B cell (primary cell): Measurements from ENCODE around the gene RBBP8NL. TPM values are rescaled to one million over a fixed set of nuclear protein-coding genes. Genes with fewer than 3 reads are reported as not detected.

Source experiments
- ATAC-seq: fragments of 200-7000 bp; cut with Tn5 transposase; one replicate; pipeline ENCODE4 v1.10.0; 2021; ENCODE audit warnings: low read depth, mild to moderate bottlenecking, moderate number of reproducible peaks, moderate library complexity
- CTCF ChIA-PET: fragments of 350-600 bp; sonication (Branson Sonifier 250); formaldehyde crosslinking; loops from one replicate; lab custom pipeline; 2021; ENCODE audit warnings: antibody characterized with exemption, inconsistent platforms; lab: Charles Lee
- POLR2A ChIA-PET: fragments of 350-600 bp; sonication (Branson Sonifier 250); formaldehyde crosslinking; loops from one replicate; lab custom pipeline; 2021; ENCODE audit warnings: antibody characterized with exemption; lab: Charles Lee
- DNase-seq: peaks from one replicate; pipeline ENCODE4 v3.0.0; 2013
- H2AFZ ChIP-seq: 2 replicates; pipeline ENCODE4 v1.6.1; 2012; ENCODE audit warnings: mild to moderate bottlenecking, low read depth, low read length; ENCODE audit not compliant: insufficient read depth, poor library complexity, severe bottlenecking
- H3K27ac ChIP-seq, 2 donors: 1 replicate in 1 of 2; 2 replicates in 1 of 2; pipeline ENCODE4 v1.5.1; 2012 to 2013; ENCODE audit warnings: low read length in 2 of 2, mild to moderate bottlenecking in 2 of 2, moderate library complexity in 1 of 2
- H3K27me3 ChIP-seq, 4 experiments: fragments of 200-600 bp in 1 of 4; sonication (generic) in 1 of 4; replicated peaks in 1 of 4; 1 replicate in 2 of 4; 2 replicates in 2 of 4; pipeline versions ENCODE4 v1.6.1 to v1.7.0; 2013 to 2016; ENCODE audit warnings: low read length in 3 of 4, mild to moderate bottlenecking in 2 of 4, mixed read lengths in 1 of 4, moderate library complexity in 1 of 4; ENCODE audit not compliant: insufficient read depth in 4 of 4, control insufficient read depth in 3 of 4; ENCODE audit errors: control extremely low read depth in 1 of 4
- H3K36me3 ChIP-seq, 2 experiments: replicated peaks in 1 of 2; 1 replicate in 1 of 2; 2 replicates in 1 of 2; pipeline versions ENCODE4 v1.6.1 to v1.7.1; 2013; ENCODE audit warnings: low read length in 1 of 2; ENCODE audit not compliant: insufficient read depth in 2 of 2, control insufficient read depth in 1 of 2; ENCODE audit errors: control extremely low read depth in 1 of 2, extremely low read depth in 1 of 2
- H3K4me1 ChIP-seq, 2 donors: fragments of 200-600 bp in 1 of 2; sonication (generic) in 1 of 2; 1 replicate in 1 of 2; 2 replicates in 1 of 2; pipeline versions ENCODE4 v1.5.1 to v1.6.1; 2013 to 2017; ENCODE audit warnings: low read length in 2 of 2; ENCODE audit not compliant: control insufficient read depth in 2 of 2, insufficient read depth in 2 of 2
- H3K4me2 ChIP-seq: replicated peaks from 2 replicates; pipeline ENCODE3; 2012; ENCODE audit warnings: mild to moderate bottlenecking, low read depth, low read length; ENCODE audit not compliant: poor library complexity, severe bottlenecking
- H3K4me3 ChIP-seq, 5 experiments: fragments of 200-600 bp in 1 of 5; sonication (generic) in 1 of 5; 1 replicate in 3 of 5; 2 replicates in 2 of 5; pipeline versions ENCODE4 v1.5.1 to v1.7.0; 2011 to 2016; ENCODE audit warnings: low read length in 4 of 5, mild to moderate bottlenecking in 4 of 5, low read depth in 2 of 5, control low read depth in 1 of 5, moderate library complexity in 1 of 5; ENCODE audit not compliant: insufficient read depth in 1 of 5; ENCODE audit errors: control extremely low read depth in 1 of 5, extremely low read depth in 1 of 5
- H3K79me2 ChIP-seq: fragments of 200-600 bp; sonication (generic); one replicate; pipeline ENCODE4 v1.6.0; 2016; ENCODE audit warnings: low read length; ENCODE audit not compliant: control insufficient read depth, insufficient read depth
- H3K9ac ChIP-seq: fragments of 200-600 bp; sonication (generic); 2 replicates; pipeline ENCODE4 v1.6.1; 2017; ENCODE audit warnings: mild to moderate bottlenecking, low read length, moderate library complexity
- H3K9me3 ChIP-seq, 3 donors: one replicate each; pipeline versions ENCODE4 v1.6.1 to v1.7.1; 2013; ENCODE audit warnings: low read length in 2 of 3; ENCODE audit not compliant: control insufficient read depth in 2 of 3, insufficient read depth in 1 of 3; ENCODE audit errors: control extremely low read depth in 1 of 3
- H4K20me1 ChIP-seq: 2 replicates; pipeline ENCODE4 v1.6.0; 2012; ENCODE audit warnings: mild to moderate bottlenecking, low read length; ENCODE audit not compliant: insufficient read depth, control insufficient read depth, poor library complexity, severe bottlenecking
- H3K27ac Mint-ChIP-seq: one replicate; pipeline ENCODE4 v1.8.0; 2021; ENCODE audit warnings: mixed read lengths
- H3K27me3 Mint-ChIP-seq: one replicate; pipeline ENCODE4 v1.8.0; 2021; ENCODE audit warnings: mixed read lengths
- H3K4me1 Mint-ChIP-seq: one replicate; pipeline ENCODE4 v1.8.0; 2021; ENCODE audit warnings: mixed read lengths
- H3K4me3 Mint-ChIP-seq: one replicate; pipeline ENCODE4 v1.8.0; 2021; ENCODE audit warnings: mixed read lengths
- H3K9me3 Mint-ChIP-seq: one replicate; pipeline ENCODE4 v1.8.0; 2022; ENCODE audit warnings: mixed read lengths; ENCODE audit not compliant: insufficient read depth
- EZH2 ChIP-seq: IDR thresholded peaks from 2 replicates; pipeline ENCODE4 v1.6.1; 2012; ENCODE audit warnings: borderline replicate concordance, low read depth, mild to moderate bottlenecking, moderate library complexity, low read length; ENCODE audit not compliant: insufficient read depth, poor library complexity, severe bottlenecking
- WGBS: methylation state at CpG from one replicate; pipeline ENCODE4 v1.1.5; 2013; ENCODE audit warnings: missing lambda C conversion rate; ENCODE audit not compliant: insufficient coverage; 5-methylcytosine and 5-hydroxymethylcytosine counted together
- intact Hi-C: fragments of 100-400 bp; cut with micrococcal nuclease; formaldehyde crosslinking; loops from one replicate; pipeline ENCODE4 v1.10.0; 2022
- polyA plus RNA-seq: library from polyadenylated mRNA; depleted of rRNA; stranded (reverse); fragments of >200 nt; gene quantifications from 2 replicates; pipeline ENCODE4 v1.2.3, GENCODE V29; 2012
- total RNA-seq, 2 donors: library from RNA; stranded (reverse); fragments of 120-200 nt in 1 of 2; gene quantifications; 1 replicate in 1 of 2; 2 replicates in 1 of 2; pipeline versions ENCODE4 v1.2.3 to v1.2.4, GENCODE V29; 2013 to 2022
- TF ChIP-seq, protein P1 (sequence below): fragments of 200-600 bp; IDR thresholded peaks from one replicate; pipeline ENCODE4 v1.8.0; 2022; ENCODE audit warnings: antibody characterized with exemption, mild to moderate bottlenecking

RBBP8NL gene
- total and polyA plus RNA-seq, 2 donors (not counting 1 experiment from before 2014, with no cell fraction given) = not detected

- no peaks in the 10 kb centered on the region for H3K4me1 Mint-ChIP-seq
- no peak for TF ChIP-seq EZH2
- H3K79me2 ChIP-seq = no peaks in the 10 kb centered on the region
- no peak overlapping the region for H3K4me3 Mint-ChIP-seq
- POLR2A ChIA-PET = no interaction called here
- no peak overlapping the region for H2AFZ ChIP-seq
- H3K4me1 ChIP-seq = no peaks in the 10 kb centered on the region
- no peak overlapping the region for H3K27ac ChIP-seq
- intact Hi-C loops = no loop called here
- peaks cover 0 to 7% (median 0%) of the 10 kb centered on the region in 3 donors for H3K9me3 ChIP-seq
- H3K9me3 Mint-ChIP-seq = no peaks in the 10 kb centered on the region
- no peak overlapping the region for H3K4me2 ChIP-seq
- H3K27me3 ChIP-seq = no peaks in the 10 kb centered on the region
- H3K9ac ChIP-seq = no peak overlapping the region
- 93% methylated on average over 23 of the region's 27 CpGs for WGBS
- CTCF ChIA-PET = no interaction called here
- H3K27me3 Mint-ChIP-seq = no peaks in the 10 kb centered on the region
- H3K4me3 ChIP-seq = no peak overlapping the region
- ATAC-seq = no peak
- H3K36me3 ChIP-seq = peaks cover 0 to 11% of the 10 kb centered on the region in 2 experiments
- no peak overlapping the region for H3K27ac Mint-ChIP-seq
- H4K20me1 ChIP-seq = peaks cover 16% of the 10 kb centered on the region
- DNase-seq = no peak
Measured at GRCh38 chr20:62395311-62396242, 31.8 kb downstream of the RBBP8NL start.

- no peak overlapping the region for H3K27ac Mint-ChIP-seq
- no peaks in the 10 kb centered on the region for H3K27me3 Mint-ChIP-seq
- no peaks in the 10 kb centered on the region for H3K9me3 Mint-ChIP-seq
- ChIA-PET CTCF (no interaction called here), POLR2A (no interaction called here)
- H3K4me1 ChIP-seq = no peaks in the 10 kb centered on the region
- TF ChIP-seq EZH2 = no peak
- TF ChIP-seq, protein P1, sequence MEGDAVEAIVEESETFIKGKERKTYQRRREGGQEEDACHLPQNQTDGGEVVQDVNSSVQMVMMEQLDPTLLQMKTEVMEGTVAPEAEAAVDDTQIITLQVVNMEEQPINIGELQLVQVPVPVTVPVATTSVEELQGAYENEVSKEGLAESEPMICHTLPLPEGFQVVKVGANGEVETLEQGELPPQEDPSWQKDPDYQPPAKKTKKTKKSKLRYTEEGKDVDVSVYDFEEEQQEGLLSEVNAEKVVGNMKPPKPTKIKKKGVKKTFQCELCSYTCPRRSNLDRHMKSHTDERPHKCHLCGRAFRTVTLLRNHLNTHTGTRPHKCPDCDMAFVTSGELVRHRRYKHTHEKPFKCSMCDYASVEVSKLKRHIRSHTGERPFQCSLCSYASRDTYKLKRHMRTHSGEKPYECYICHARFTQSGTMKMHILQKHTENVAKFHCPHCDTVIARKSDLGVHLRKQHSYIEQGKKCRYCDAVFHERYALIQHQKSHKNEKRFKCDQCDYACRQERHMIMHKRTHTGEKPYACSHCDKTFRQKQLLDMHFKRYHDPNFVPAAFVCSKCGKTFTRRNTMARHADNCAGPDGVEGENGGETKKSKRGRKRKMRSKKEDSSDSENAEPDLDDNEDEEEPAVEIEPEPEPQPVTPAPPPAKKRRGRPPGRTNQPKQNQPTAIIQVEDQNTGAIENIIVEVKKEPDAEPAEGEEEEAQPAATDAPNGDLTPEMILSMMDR = no peak
- no peak overlapping the region for H3K9ac ChIP-seq
- peaks cover 20% of the 10 kb centered on the region for H4K20me1 ChIP-seq
- DNase-seq = no peak
- H3K36me3 ChIP-seq = peaks cover 0 to 22% of the 10 kb centered on the region in 2 experiments
- no peak overlapping the region for H2AFZ ChIP-seq
- no peak overlapping the region for H3K4me3 Mint-ChIP-seq
- H3K4me1 Mint-ChIP-seq = peaks cover 2% of the 10 kb centered on the region
- 95% methylated on average over 44 of the region's 44 CpGs for WGBS
- peaks cover 3% of the 10 kb centered on the region for H3K79me2 ChIP-seq
- no peaks in the 10 kb centered on the region for H3K27me3 ChIP-seq
- H3K27ac ChIP-seq = no peak overlapping the region
- peaks cover 0 to 7% (median 0%) of the 10 kb centered on the region in 3 donors for H3K9me3 ChIP-seq
- ATAC-seq = no peak
- intact Hi-C loops = no loop called here
- H3K4me2 ChIP-seq = no peak overlapping the region
- no peak overlapping the region for H3K4me3 ChIP-seq
Measured at GRCh38 chr20:62394248-62395245, 32.8 kb downstream of the RBBP8NL start.
